HepG2 (cell line): ENCODE results near the gene RGL3. TPM values are rescaled to one million over a fixed set of nuclear protein-coding genes. Genes with fewer than 3 reads are reported as not detected.

Source experiments
- ATAC-seq: fragments of 200-7000 bp; cut with Tn5 transposase; 3 replicates; pipeline ENCODE4 v1.9.1; 2020; ENCODE audit warnings: mild to moderate bottlenecking, moderate library complexity
- BruUV-seq: library from RNA; stranded (reverse); fragments of 400-500 nt; replicated peaks from 2 replicates; lab custom pipeline; 2021; lab: Mats Ljungman, UMichigan
- CTCF ChIA-PET: fragments of 300-600 bp; formaldehyde crosslinking; extraction: SDS; loops from one replicate; lab custom pipeline; 2021; ENCODE audit warnings: low total read pairs, inconsistent platforms, low intra/inter-chr PET ratio; lab: Yijun Ruan, JAX
- POLR2A ChIA-PET: fragments of 350-600 bp; sonication (Branson Sonifier 250); formaldehyde crosslinking; loops from one replicate; lab custom pipeline; 2020; ENCODE audit warnings: antibody characterized with exemption, inconsistent platforms; lab: Yijun Ruan, JAX
- DNase-seq: peaks from one replicate; pipeline ENCODE4 v3.0.0-alpha.2; 2015; ENCODE audit warnings: low spot score
- FAIRE-seq: peaks from 3 replicates; lab custom pipeline; 2011; peaks lifted over from hg19 to GRCh38; lab: Jason Lieb, UNC
- H2AFZ ChIP-seq: one replicate; pipeline ENCODE4 v1.6.1; 2011; ENCODE audit warnings: low read length, inconsistent platforms
- H3K27ac ChIP-seq: fragments of 300-600 bp; 3 replicates; pipeline ENCODE4 v1.8.0; 2011; ENCODE audit warnings: mixed run types, mild to moderate bottlenecking, mixed read lengths, low read length, inconsistent platforms; ENCODE audit not compliant: insufficient read depth; ENCODE audit errors: extremely low read length
- H3K27me3 ChIP-seq, 2 experiments: fragments of 200-600 bp in 1 of 2; 2 replicates in 1 of 2; 3 replicates in 1 of 2; pipeline versions ENCODE4 v1.6.0 to v1.8.0; 2011; ENCODE audit warnings: low read length in 2 of 2, mild to moderate bottlenecking in 2 of 2, moderate library complexity in 2 of 2, inconsistent platforms in 1 of 2; ENCODE audit not compliant: insufficient read depth in 2 of 2, control insufficient read depth in 1 of 2
- H3K36me3 ChIP-seq, 2 experiments: fragments of 200-600 bp in 1 of 2; replicated peaks in 1 of 2; 2 replicates in 1 of 2; 3 replicates in 1 of 2; pipeline versions ENCODE4 v1.5.1 to v1.8.0; 2011; ENCODE audit warnings: low read length in 2 of 2, inconsistent platforms in 1 of 2; ENCODE audit not compliant: insufficient read depth in 2 of 2, control insufficient read depth in 1 of 2
- H3K4me1 ChIP-seq: 2 replicates; pipeline ENCODE4 v1.5.1; 2012; ENCODE audit warnings: low read length, inconsistent platforms; ENCODE audit not compliant: insufficient read depth
- H3K4me2 ChIP-seq: 2 replicates; pipeline ENCODE4 v1.6.0; 2011; ENCODE audit warnings: low read depth, low read length, inconsistent platforms
- H3K4me3 ChIP-seq, 3 experiments: fragments of 200-600 bp in 1 of 3; sonication (generic), shearing (Covaris generic) in 1 of 3; replicated peaks in 1 of 3; 2 replicates each; pipeline ENCODE4 v1.5.1; 2011 to 2016; ENCODE audit warnings: low read length in 3 of 3, inconsistent platforms in 2 of 3, low read depth in 2 of 3, mild to moderate bottlenecking in 2 of 3, control low read depth in 1 of 3, mixed read lengths in 1 of 3; ENCODE audit not compliant: insufficient read depth in 1 of 3
- H3K79me2 ChIP-seq: one replicate; pipeline ENCODE4 v1.6.1; 2011; ENCODE audit warnings: low read length, inconsistent platforms; ENCODE audit not compliant: insufficient read depth
- H3K9ac ChIP-seq: 2 replicates; pipeline ENCODE4 v1.6.0; 2011; ENCODE audit warnings: mild to moderate bottlenecking, low read depth, low read length, inconsistent platforms; ENCODE audit not compliant: insufficient read depth
- H3K9me3 ChIP-seq: 2 replicates; pipeline ENCODE4 v1.5.1; 2012; ENCODE audit warnings: mild to moderate bottlenecking, low read length
- H4K20me1 ChIP-seq: 2 replicates; pipeline ENCODE4 v1.6.0; 2011; ENCODE audit warnings: inconsistent platforms, mild to moderate bottlenecking, low read length, moderate library complexity; ENCODE audit not compliant: insufficient read depth
- ESRRA ChIP-seq: sonication (generic); formaldehyde crosslinking; IDR thresholded peaks from 2 replicates; pipeline ENCODE4 v1.5.1; 2020; ENCODE audit warnings: mild to moderate bottlenecking, low read depth, missing genetic modification reagents
- HIC2 ChIP-seq: sonication (generic); formaldehyde crosslinking; IDR thresholded peaks from 2 replicates; pipeline ENCODE4 v1.9.0; 2022; ENCODE audit warnings: low read depth, missing genetic modification reagents
- HNRNPK ChIP-seq: fragments of 200-400 bp; formaldehyde crosslinking; IDR thresholded peaks from 2 replicates; pipeline ENCODE4 v1.6.1; 2018; ENCODE audit warnings: low read length, low read depth, moderate library complexity, mild to moderate bottlenecking; ENCODE audit not compliant: poor library complexity, severe bottlenecking
- ISX ChIP-seq: sonication (generic); formaldehyde crosslinking; conservative IDR thresholded peaks from 2 replicates; pipeline ENCODE4 v1.5.0; 2020; ENCODE audit warnings: missing genetic modification reagents
- MTA1 ChIP-seq: sonication (generic); formaldehyde crosslinking; IDR thresholded peaks from 2 replicates; pipeline ENCODE4 v1.4.0; 2020; ENCODE audit warnings: missing genetic modification reagents, mild to moderate bottlenecking, borderline replicate concordance
- MTERF4 ChIP-seq: sonication (generic); formaldehyde crosslinking; IDR thresholded peaks from 2 replicates; pipeline ENCODE4 v1.8.0; 2023; ENCODE audit warnings: mild to moderate bottlenecking, missing genetic modification reagents
- NFAT5 ChIP-seq: sonication (generic); formaldehyde crosslinking; IDR thresholded peaks from 2 replicates; pipeline ENCODE4 v1.4.0; 2020; ENCODE audit warnings: missing genetic modification reagents
- PAWR ChIP-seq: sonication (generic); formaldehyde crosslinking; IDR thresholded peaks from 2 replicates; pipeline ENCODE4 v1.4.0; 2020; ENCODE audit warnings: missing genetic modification reagents, mild to moderate bottlenecking, borderline replicate concordance
- PHF20 ChIP-seq: sonication (generic); formaldehyde crosslinking; IDR thresholded peaks from 2 replicates; pipeline ENCODE4 v1.5.0; 2020; ENCODE audit warnings: mild to moderate bottlenecking, missing genetic modification reagents
- SMAD1 ChIP-seq: sonication (generic); formaldehyde crosslinking; IDR thresholded peaks from 2 replicates; pipeline ENCODE4 v1.4.0; 2020; ENCODE audit warnings: missing genetic modification reagents, low read depth, mild to moderate bottlenecking, borderline replicate concordance
- SPEN ChIP-seq: sonication (generic); formaldehyde crosslinking; IDR thresholded peaks from 2 replicates; pipeline ENCODE4 v1.5.1; 2020; ENCODE audit warnings: low read depth, mild to moderate bottlenecking, missing genetic modification reagents
- ZFAT ChIP-seq: sonication (generic); formaldehyde crosslinking; conservative IDR thresholded peaks from 2 replicates; pipeline ENCODE4 v1.8.1; 2023; ENCODE audit warnings: missing genetic modification reagents, inconsistent platforms
- ZFP1 ChIP-seq: IDR thresholded peaks from 2 replicates; pipeline ENCODE4 v1.6.1; 2016
- ZNF891 ChIP-seq: sonication (generic); formaldehyde crosslinking; IDR thresholded peaks from 2 replicates; pipeline ENCODE4 v1.5.0; 2020; ENCODE audit warnings: mild to moderate bottlenecking, missing genetic modification reagents
- WGBS: methylation state at CpG from one replicate; pipeline ENCODE4 v1.1.6; 2017; ENCODE audit warnings: low lambda C conversion rate; 5-methylcytosine and 5-hydroxymethylcytosine counted together
- in situ Hi-C: cut with HindIII; loops from 2 replicates; pipeline ENCODE4 v1.10.0; 2017; ENCODE audit warnings: low pct_unique_long_range_greater_than_20kb; ENCODE audit not compliant: extremely low pct_ligation_motif_present
- intact Hi-C: fragments of 100-400 bp; cut with micrococcal nuclease; formaldehyde crosslinking; loops from one replicate; pipeline ENCODE4 v1.10.0; 2022; ENCODE audit not compliant: unreplicated experiment
- polyA plus RNA-seq, 8 experiments: library from polyadenylated mRNA; depleted of rRNA in 3 of 8; stranded (reverse) in 7 of 8; unstranded in 1 of 8; fragments of >200 nt; fragmentation: Illumina TruSeq in 4 of 8; extraction: Trizol in 4 of 8; gene quantifications; 2 replicates each; pipeline versions ENCODE4 v1.2.1 to v1.2.3, GENCODE V29; 2011 to 2016; ENCODE audit warnings: low read depth in 4 of 8, missing spikeins in 1 of 8, mixed read lengths in 1 of 8; ENCODE audit not compliant: insufficient read depth in 1 of 8
- total RNA-seq, 5 experiments: library from RNA; depleted of rRNA; stranded (reverse); fragments of >200 nt; fragmentation: Illumina TruSeq; extraction: Trizol; gene quantifications; 2 replicates each; pipeline ENCODE4 v1.2.3, GENCODE V29; 2016; ENCODE audit warnings: low read depth in 1 of 5

Gene RGL3
- total and polyA plus RNA-seq, 2 of the 13 experiments (the other 11 are each of a cell fraction or from before 2014, with no cell fraction given) = 4.2 to 7.6 TPM

- Histone ChIP-seq H3K4me2 (no peak overlapping the region), H3K4me1 (peaks cover 18% of the 10 kb centered on the region), H3K79me2 (no peaks in the 10 kb centered on the region), H3K27me3 (peaks cover 0 to 2% of the 10 kb centered on the region in 2 experiments; a peak in 1 of 5 replicates), H3K9me3 (no peaks in the 10 kb centered on the region), H2AFZ (no peak overlapping the region), H3K4me3 (no peak overlapping the region), H3K27ac (no peak overlapping the region), H4K20me1 (peaks cover 3% of the 10 kb centered on the region; the same call in 1 of the 2 replicates), H3K9ac (no peak overlapping the region), H3K36me3 (peaks cover 12 to 21% of the 10 kb centered on the region in 2 experiments; a peak in 3 of 5 replicates)
- CTCF ChIA-PET = no interaction called here
- 85% methylated on average over 13 of the region's 13 CpGs for WGBS
- no TSS peak for BruUV-seq
- FAIRE-seq (no peak), ATAC-seq (no peak), DNase-seq (no peak)
- intact Hi-C loops (no loop called here), in situ Hi-C loops (loop anchor here (10.0 kb wide), 1 partner anchor 167 kb away; no protein-coding TSS in a partner anchor)
- POLR2A ChIA-PET = no interaction called here
- TF ChIP-seq PHF20 (CRISPR knock-in tag) (no peak), PAWR (CRISPR knock-in tag) (no peak), HIC2 (no peak), MTA1 (no peak), ISX (CRISPR knock-in tag) (no peak), SMAD1 (CRISPR knock-in tag) (no peak), HNRNPK (no peak), ZFAT (CRISPR knock-in tag) (no peak), ZNF891 (CRISPR knock-in tag) (no peak), NFAT5 (no peak), SPEN (CRISPR knock-in tag) (no peak), MTERF4 (no peak), ESRRA (no peak), ZFP1 (no peak)
Measured at GRCh38 chr19:11451327-11451870, 32.3 kb upstream of the RGL3 start.
